SK-N-SH treated with all-trans-retinoic acid at 6 μM for 48 hours (cell line): ENCODE measurements around the gene ADGRV1.

ENCODE experiments used
- OSR1 ChIP-seq: fragments of 250-450 bp; sonication (Bioruptor Pico); IDR thresholded peaks from 2 replicates; pipeline ENCODE4 v1.8.0; 2022; ENCODE audit warnings: moderate library complexity, mild to moderate bottlenecking, inconsistent platforms
- ZNF8 ChIP-seq: fragments of 450-650 bp; formaldehyde crosslinking; IDR thresholded peaks from 2 replicates; pipeline ENCODE4 v1.5.0; 2020; ENCODE audit warnings: mild to moderate bottlenecking, moderate library complexity
- TF ChIP-seq, protein P1 (sequence below): fragments of 250-450 bp; sonication (Bioruptor Pico); IDR thresholded peaks from 2 replicates; pipeline ENCODE4 v1.8.0; 2020; ENCODE audit warnings: mild to moderate bottlenecking, moderate library complexity, borderline replicate concordance

DNA sequence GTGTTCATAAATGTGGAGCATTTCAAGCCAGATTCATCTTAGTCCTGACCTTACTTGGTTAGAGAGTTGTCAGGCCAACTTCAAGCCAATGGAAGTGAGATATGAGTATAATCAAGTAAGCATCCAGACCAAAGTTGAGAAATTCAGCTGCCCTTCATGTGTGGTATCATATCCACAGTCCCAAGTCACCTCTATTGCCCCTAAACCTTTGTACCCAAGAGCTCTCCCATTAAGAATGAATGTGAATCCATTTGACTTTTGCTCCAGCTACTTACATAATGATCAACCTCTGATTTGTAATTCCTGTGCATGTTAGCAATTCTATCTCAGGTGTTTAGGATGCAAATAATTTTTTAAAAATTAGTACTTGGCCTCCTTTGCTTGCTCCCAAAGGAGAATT, 342.7 kb downstream of the ADGRV1 start:
- TF ChIP-seq, protein P1, sequence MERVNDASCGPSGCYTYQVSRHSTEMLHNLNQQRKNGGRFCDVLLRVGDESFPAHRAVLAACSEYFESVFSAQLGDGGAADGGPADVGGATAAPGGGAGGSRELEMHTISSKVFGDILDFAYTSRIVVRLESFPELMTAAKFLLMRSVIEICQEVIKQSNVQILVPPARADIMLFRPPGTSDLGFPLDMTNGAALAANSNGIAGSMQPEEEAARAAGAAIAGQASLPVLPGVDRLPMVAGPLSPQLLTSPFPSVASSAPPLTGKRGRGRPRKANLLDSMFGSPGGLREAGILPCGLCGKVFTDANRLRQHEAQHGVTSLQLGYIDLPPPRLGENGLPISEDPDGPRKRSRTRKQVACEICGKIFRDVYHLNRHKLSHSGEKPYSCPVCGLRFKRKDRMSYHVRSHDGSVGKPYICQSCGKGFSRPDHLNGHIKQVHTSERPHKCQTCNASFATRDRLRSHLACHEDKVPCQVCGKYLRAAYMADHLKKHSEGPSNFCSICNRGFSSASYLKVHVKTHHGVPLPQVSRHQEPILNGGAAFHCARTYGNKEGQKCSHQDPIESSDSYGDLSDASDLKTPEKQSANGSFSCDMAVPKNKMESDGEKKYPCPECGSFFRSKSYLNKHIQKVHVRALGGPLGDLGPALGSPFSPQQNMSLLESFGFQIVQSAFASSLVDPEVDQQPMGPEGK (CRISPR knock-in tag), result no peak
- TF ChIP-seq ZNF8 (CRISPR knock-in tag) (no peak), OSR1 (CRISPR knock-in tag) (no peak)
